ELF-1 (cell line): Measurements from ENCODE around the gene TLE4.
"Not testable (repeated sequence)": the region's sequence is repeated elsewhere in the genome, so short reads cannot be mapped to it uniquely, and the experiment has no call there.

ENCODE experiments used
- DNase-seq: peaks from one replicate; pipeline ENCODE4 v3.0.0-alpha.2; 2016; ENCODE audit warnings: low read depth, low spot score

Gene TLE4

DNA sequence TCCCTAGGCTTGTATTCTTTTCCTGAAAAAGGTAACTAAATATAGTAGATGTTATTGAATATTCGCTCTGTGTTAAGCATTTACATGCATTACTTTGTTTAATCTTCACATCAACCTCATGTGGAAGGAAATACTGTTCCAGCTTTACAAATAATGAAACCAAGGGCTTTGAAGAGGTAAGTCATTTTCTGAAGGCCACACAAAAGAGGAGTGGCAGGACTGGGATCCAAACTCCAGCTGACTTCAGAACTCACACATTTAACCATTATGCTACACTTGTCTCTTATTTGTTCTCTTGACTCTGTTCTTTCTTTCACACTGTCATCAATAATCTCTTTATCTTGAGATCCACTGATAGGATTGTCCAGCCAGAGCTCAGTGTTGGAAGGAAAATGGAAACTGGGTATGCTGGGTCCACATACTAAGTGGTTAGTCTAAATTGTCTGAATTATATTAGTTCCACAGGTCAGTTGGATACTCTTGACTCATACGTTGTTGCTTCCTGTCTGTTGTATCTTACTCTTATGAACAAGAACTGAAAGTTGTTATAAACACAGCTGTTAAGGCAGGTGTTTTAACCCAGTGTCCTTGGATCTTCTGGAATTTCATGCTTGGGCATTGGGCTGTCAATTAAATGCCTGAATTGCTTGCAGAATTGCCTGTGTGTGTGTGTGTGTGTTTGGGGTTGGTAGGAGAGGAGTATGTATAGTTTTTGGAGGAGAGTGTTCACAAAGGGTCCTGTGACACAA, 65.6 kb downstream of the TLE4 start:
- no peak for DNase-seq

DNA sequence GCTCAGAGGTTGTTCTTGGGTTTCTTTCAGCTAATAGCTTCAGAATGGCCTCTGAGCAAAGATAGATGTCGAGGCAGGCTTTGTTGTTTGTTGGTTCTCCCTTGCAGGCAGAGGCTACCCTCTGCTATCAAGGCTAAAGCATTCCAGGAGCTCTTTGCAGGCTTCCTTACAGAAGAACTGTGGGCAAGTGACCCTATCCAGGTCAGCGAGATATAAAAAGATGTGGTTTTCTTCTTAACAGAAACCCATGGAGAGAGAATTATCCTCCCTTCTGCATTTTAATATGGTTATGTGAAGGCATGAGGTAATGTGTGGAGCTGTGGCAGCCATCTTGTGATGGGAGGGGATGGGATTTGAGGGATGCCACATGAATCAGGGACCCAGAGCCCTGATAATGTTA, 67.0 kb downstream of the TLE4 start:
- DNase-seq, result no peak

DNA sequence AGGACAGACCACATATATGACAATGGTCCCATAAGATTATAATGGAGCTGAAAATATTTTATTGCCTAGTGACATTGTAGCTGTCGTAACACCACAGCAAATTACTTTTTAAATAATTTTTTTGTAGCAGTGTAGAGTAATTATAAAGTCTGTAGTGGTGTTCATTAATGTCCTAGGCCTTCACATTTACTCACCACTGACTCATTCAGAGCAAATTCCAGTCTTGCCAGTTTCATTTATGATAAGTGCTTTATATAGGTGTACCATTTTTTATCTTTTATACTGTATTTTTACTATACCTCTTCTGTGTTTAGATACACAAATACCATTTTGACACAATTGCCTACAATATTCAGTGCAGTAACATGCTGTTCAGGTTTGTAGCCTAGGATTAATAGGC, 67.6 kb downstream of the TLE4 start:
- no peak for DNase-seq

DNA sequence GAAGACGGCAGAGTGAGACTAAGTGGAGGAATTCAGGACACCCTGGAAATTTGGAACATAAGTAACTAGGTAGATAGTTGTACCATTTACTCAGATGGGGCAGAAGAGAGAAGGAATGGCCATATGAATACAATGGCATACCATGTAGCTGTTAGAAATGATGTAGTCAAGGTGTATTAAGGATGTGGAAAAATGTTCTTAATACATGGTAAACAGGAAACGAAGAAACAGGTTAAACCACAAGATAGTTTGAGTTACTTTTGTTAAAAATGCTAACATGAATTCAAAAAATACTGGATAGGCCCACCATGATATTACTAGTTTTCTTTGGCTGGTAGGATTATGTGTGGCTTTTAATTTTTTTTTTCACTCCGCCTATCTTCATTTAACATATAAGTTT, 68.3 kb downstream of the TLE4 start:
- not testable (repeated sequence) for DNase-seq

DNA sequence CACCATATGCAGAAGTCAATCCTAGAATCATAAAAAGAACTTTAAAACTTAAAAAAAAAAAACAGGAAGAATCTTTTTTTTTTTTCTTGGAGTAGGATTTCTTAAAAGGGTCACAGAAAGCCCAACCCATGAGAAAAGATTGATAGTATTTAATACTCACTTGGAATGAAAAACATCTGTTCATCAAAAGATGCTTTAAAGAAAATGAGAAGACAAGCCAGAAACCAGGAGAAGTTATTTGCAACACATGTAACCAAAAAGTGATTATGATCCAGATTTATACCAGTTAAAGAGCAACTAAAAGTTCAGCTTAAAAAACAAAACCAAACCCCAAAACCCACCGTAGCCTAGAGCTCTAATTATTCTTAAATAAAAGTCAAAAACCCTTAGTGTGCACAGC, 69.3 kb downstream of the TLE4 start:
- DNase-seq, result no peak

DNA sequence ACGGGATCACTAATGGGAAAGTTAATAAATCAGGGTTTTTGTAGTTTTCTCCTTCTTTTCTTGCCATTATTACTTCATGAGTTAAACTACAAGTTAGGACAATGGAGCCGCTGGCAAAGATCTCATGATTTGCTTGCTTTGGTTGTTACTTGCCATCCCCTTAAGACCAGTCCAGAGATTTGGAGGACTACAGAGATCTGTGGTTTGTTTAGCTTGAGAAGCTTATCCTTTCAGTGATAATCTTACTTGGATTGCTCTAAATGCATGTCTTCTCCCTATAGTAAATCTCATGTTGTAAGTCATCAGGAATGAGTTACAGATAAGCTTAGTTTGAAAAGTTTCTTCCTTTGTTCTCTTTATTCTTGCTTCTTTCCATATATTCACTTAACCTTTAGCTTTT, 70.9 kb downstream of the TLE4 start:
- DNase-seq, result no peak

DNA sequence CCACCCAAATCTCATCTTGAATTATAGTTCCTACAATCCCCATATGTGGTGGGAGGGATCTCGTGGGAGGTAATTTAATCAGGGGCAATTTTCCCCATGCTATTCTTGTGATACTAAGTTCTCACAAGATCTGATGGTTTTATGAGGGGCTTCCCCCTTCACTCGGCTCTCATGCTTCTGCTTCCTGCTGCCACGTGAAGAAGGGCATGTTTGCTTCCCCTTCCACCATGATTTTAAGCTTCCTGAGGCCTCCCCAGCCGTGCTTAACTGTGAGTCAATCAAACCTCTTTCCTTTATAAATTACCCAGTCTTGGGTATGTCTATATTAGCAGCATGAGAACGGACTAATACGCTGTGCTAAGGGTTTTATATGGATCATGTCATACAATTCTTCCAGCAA, 72.3 kb downstream of the TLE4 start:
- no peak for DNase-seq

DNA sequence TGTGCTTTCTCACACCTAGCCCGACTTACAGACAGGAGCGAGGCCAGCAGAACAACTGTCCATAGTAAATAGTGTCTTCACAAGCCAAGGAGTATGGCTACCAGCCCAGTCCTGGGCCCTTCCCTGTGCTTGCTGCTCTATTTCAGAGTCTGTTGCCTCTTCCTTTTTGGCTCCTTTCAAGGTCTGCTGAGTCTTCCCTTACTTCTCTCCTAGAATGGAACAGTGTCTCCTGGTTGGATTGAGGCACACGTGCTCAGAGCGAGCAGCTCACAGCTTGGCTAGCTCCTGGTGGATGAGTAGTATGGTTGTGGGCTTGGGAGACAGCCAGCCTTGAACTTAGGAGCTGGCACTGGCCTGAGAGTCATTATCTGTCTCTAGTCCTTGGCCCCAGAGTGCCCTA, 72.8 kb downstream of the TLE4 start:
- DNase-seq, result no peak

DNA sequence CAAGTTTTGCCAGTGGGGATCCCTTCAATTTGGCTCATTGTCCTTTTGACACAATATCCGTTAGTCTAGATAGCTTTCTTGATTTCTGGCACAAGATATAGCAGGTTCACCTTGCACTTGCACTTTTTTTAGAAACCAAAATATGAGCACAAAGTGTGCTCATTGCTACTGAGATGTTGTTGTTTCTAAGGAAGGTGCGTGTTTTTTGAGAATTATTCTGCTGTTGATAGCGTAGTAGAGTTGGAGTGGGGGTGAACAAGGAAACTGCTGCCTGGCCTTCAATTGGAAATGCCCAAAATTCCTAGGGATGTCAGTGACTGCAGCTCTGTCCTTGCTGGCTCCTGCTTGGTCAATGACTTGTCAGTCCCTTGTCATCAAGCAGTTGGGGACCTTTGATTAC, 73.3 kb downstream of the TLE4 start:
- no peak for DNase-seq

DNA sequence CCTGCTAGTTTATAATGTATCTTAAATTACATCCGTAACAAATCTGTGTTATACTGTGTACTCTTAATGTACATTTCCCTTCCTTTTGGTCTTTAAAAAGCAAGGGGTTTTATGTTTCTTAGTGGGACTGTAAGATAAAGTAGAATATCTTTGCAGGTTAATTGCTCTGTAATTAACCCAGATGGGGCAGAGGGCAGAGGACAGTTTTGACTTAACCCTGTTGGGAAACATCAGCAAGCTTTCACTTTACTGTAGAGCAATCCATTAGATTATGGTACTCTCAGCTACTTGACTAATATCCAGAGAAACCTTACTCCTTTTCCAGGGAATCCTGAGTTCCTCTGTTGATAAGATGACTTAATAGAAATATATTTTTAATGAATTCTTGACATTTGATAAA, 74.3 kb downstream of the TLE4 start:
- DNase-seq, result no peak

DNA sequence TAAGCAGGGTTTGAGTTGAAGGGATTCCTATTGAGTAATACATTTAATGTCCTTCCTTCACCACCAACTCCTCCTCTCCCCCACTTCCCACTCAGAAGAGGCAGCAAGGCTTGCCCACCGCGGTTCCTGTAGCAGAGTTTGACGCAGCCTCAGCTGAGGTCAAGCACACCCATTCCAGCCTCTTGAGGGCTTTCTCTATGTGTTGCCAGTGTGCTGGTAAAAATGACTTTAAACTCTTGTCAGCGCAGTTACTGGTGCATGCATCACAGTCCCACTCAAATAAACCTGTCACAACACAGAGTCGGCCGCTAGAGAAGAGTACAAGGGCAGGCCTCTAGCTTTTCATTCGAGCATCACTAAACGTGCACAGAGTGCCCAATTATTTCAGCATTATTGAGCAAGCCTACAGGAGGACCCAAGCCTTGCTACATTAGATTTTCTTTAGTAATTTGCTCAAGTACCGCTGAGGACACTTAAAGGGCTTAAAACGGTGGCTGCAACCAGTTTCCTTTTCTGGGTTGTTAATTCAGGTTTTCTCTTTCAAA, 79.6 kb downstream of the TLE4 start:
- DNase-seq, result no peak

DNA sequence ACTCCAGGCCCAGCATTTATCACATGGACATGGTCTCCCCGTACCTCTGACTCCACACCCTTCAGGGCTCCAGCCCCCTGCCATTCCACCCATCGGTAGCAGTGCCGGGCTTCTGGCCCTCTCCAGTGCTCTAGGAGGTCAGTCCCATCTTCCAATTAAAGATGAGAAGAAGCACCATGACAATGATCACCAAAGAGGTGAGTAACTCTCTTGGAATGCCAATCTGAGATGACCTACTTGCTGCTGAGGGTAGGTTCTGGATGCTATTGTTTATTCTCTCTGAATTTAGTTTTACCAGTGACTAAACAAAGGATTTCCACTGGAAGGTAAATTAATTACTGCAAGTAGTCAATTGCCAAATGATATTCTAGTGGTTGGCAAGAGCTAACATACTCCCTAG, 80.8 kb downstream of the TLE4 start:
- DNase-seq, result no peak

DNA sequence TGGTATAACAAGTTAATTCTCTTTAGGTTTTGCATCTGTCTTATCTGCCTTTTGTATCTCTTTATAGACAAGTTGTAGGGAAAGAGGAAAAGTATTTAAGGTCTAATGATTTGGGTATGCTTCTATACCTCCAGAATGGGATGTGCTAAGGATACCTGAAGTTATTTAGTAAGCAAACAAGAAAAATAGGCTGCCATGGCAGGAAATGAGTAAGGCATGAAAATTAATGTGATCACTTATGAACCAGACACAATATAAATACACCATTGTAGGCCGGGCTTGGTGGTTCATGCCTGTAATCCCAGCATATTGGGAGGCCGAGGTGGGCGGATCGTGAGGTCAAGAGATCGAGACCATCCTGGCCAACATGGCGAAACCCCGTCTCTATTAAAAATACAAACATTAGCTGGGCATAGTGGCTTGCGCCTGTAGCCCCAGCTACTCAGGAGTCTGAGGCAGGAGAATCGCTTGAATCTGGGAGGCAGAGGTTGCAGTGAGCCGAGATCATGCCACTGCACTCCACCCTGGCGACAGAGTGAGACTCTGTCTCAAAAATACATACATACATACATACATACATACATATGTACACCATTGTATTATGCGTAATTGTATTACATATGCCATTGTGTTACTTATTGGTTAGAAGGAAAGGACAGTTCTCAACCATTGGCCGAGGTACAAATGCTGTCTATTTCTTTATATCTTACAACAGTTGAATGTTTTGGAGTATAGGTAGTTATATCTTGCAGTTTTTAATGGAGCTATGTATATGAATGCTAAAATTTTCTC, 83.0 kb downstream of the TLE4 start:
- not testable (repeated sequence) for DNase-seq

DNA sequence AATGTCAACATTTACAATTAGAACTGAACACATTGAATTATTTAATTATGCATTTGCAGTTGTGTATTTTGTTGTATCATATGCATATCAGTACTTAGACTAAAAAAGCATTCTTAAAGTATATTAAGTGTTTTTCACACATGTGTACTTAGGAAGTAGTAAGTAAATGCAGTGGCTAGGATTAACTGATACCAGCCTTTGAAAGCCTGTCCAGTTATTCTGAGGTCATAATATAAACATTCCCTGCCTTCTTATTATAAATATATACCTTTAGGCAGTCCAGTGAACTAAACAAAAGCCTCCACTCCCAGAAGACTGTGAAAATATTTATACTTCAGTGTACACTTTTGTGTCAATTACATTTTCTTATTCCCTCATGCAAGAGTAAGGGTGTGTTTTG, 83.8 kb downstream of the TLE4 start:
- no peak for DNase-seq

DNA sequence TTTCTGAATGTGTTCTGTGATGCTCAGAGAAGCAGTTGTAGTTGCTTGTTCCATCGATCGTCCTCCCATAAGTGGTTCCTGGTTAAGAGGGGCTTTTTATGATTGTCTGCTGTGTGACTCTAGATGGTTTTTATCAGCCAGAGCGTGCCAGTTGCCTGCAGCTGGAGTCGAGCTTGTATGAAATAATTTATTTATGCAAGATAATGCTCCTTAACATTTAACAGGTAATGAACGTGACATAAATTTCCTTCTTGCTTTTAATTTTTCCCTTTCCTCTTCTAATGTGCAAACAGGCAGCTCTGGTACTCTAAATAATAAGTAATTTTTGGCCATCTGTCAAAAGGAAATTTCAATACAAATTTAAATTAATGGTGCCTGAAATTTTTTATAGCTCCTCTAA, 84.4 kb downstream of the TLE4 start:
- DNase-seq, result no peak

DNA sequence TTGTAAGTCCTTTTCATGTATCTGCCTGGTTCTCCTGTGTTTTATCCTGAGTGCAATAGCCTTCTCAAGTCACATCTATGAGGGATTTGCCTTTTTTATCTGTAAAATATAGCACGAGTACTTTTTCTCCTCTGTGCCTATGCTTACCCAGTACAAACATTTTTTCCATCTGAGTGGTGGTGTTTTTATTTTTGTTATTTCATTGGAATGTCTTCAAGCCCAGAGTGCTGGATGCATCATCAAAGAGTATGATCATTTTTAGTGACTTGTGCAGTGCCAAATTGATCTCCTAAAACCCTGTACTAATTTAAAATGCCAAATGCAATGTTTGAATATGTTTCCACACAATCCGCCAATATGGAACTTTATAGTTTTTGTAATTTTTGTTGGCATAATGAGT, 86.1 kb downstream of the TLE4 start:
- DNase-seq, result no peak

DNA sequence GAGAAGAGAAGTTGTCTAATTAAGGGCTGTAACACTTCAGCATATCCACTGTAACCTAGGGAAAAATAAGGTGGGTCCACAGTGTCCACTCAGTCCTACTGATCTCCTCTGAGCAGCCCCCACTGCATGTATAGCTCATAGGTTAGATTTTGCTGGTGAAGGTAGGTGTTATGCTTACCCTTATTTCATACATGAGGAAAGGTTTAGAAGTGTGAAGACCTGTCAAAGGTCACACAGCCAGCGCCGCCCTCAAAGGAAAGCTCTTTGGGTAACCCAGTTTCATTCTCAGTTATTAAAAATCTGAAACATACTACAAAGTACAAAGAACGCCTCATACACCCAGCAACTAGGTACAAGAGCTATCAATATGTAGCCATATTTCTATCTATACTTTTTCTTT, 87.2 kb downstream of the TLE4 start:
- no peak for DNase-seq

DNA sequence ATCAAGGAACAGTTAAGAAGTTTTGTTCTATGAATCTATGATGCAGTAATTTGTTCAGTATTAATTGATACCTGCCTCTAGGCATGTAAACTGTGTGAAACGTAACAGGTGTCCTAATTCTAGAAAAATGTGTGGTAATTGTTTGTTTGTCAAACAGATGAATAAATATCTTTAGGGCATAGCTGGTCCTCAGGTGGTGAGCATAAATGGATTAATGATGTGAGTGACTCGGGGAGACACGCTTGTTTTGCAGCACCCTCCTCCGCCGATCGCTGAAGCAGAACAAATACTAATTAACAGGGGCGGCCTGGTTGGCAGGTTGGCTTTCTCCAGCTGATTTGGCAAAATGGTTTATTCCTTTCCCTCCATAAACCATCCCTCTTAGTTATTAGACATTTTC, 88.8 kb downstream of the TLE4 start:
- DNase-seq, result no peak

DNA sequence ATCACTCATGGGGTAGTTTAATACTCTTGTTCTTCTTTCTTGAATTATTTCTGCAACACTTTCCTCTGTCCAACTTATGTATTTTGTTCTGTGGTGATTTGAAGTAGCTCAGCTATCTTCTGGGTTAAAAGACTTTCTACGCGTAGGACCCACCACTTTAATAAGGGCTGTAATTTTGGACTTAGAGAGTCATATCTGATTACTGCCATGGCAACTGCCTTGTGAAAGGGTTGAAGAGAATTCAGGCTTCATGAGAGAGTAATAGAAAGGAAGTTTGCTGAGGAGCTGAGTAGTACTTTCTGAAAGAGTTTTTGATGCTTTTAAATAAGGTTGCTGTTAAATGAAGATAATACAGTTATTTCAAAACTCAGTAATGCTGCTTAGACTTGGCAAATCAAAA, 89.5 kb downstream of the TLE4 start:
- DNase-seq, result no peak

DNA sequence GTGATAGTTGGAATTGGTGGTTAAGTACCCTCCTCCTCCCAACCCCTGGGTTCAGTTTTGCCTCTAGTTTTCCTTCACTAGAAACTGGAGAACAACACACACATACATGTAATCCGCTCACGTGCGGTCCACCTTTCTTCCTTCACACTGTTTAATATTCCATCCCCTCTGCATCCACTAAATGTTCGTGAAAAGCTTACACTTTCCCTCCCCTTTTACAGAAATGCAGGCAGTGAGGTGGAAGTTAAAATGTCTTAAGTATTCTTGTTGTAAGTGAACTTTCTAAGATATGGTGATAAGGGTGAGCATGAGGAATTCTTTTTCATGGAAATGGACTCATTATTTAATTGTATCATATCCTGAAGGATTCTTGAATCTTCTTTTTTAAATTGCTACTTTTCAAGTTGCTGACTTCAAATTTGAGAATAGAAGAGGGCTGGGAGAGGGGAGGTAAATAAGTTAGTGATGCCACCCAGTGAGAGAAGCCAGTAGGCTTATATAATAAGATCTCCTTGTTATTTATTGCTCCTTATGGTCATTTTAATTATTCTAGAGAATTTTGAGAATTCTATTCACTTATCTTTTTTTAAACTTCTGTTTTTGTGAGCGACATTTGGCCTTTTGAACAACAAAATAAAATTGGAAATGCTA, 90.2 kb downstream of the TLE4 start:
- no peak for DNase-seq

DNA sequence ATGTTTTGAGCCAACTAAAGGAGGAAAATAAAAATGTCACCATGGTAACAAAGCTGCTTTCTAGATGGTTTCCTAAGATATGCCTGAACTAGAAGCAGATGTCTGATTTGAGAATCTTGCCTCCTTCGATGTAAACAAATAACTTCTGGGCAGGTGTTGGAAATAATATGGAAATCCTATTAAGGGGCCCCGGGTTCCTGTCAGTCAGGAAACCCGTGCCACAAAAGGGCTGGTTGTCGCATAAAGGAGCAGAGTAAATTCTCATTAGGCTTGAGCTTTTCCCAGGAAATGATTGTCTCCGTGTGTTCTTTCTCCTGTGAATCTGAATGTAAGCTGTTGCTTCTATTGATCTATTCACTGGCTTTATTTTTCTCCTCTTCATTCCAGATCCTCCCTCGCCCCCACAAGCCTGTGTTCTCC, 90.8 kb downstream of the TLE4 start:
- no peak for DNase-seq

DNA sequence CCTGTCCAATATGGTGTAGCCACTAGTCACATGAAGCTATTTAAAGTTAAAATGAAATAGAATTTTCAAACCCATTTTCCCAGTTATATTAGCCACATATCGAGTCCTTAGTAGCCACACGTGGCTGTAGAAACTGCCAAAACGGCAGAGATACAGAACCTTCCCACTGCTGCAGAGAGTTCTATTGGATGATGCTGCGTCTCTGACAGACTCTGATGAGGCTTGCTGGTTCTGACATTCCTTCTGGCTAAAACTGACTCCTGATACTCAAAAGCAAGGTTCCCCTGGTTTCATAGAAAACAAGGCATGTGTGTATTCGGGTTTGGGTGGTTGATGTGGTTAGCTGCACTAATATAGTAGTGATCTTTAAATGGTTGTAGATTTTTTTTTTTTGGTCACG, 91.5 kb downstream of the TLE4 start:
- no peak for DNase-seq

DNA sequence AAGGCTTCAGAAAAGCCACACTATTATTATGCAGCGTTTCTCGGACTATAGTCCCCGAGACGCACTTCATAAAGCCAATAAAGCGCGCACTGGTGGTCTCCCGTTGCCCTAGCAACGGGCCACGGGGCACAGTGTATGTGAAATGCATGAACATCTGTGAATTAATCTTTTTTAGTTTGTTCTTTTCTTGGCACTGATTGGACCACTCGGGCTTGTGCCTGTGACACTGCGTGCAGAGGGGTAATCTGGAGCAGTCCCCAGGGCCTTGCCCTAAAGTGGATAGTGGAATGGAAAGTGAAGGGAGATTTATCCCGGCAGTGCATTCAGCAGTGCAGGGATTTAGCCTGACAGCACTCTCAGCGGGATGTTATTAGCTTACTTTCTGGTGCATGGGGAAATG, 92.1 kb downstream of the TLE4 start:
- no peak for DNase-seq
